ENCODE measurements around the gene TMEM81.

The TMEM81 gene

GRCh38 chr1:205102404-205102803, 18.1 kb upstream of the TMEM81 start:
- TF ChIP-seq, protein P1, sequence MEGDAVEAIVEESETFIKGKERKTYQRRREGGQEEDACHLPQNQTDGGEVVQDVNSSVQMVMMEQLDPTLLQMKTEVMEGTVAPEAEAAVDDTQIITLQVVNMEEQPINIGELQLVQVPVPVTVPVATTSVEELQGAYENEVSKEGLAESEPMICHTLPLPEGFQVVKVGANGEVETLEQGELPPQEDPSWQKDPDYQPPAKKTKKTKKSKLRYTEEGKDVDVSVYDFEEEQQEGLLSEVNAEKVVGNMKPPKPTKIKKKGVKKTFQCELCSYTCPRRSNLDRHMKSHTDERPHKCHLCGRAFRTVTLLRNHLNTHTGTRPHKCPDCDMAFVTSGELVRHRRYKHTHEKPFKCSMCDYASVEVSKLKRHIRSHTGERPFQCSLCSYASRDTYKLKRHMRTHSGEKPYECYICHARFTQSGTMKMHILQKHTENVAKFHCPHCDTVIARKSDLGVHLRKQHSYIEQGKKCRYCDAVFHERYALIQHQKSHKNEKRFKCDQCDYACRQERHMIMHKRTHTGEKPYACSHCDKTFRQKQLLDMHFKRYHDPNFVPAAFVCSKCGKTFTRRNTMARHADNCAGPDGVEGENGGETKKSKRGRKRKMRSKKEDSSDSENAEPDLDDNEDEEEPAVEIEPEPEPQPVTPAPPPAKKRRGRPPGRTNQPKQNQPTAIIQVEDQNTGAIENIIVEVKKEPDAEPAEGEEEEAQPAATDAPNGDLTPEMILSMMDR (IDR thresholded peaks at IDR 0.05) = no peak

DNA sequence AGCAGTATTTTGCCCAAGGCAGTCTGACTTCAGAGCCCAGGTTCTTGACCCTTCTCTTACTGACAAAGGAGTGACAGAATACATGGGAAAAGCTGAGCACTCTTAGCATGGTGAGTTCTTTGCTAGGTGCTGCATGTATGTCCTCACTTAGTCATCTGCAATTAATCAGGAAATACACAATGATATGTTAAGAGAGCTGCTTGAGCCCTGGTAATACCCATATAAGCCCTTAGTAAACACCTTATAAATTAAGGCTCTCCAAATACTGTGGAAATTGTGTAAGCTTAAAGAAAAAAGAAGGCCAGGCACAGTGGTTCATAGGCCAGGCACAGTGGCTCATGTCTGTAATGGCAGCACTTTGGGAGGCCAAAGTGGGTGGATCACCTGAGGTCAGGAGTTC, 14.0 kb upstream of the TMEM81 start:
- TF ChIP-seq, protein P1 (IDR thresholded peaks at IDR 0.05) = no peak

DNA sequence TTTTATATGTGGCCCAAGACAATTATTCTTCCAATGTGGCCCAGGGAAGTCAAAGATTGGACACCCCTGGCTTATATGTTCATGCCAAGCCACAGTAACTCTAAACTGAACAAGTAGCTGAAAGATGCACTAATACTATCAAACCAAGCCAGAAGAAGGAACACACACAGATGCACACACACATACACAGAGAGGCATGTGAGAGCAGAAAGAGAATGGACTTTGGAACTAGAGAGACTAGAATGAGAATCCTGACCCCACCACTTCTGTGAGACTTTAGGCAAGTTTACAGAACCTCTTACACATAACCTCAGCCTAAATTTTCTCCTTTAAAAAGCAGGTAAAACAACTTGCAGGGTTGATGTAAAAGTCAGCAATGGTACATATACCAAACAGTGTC, 11.2 kb upstream of the TMEM81 start:
- TF ChIP-seq, protein P1 (IDR thresholded peaks at IDR 0.05) = no peak

DNA sequence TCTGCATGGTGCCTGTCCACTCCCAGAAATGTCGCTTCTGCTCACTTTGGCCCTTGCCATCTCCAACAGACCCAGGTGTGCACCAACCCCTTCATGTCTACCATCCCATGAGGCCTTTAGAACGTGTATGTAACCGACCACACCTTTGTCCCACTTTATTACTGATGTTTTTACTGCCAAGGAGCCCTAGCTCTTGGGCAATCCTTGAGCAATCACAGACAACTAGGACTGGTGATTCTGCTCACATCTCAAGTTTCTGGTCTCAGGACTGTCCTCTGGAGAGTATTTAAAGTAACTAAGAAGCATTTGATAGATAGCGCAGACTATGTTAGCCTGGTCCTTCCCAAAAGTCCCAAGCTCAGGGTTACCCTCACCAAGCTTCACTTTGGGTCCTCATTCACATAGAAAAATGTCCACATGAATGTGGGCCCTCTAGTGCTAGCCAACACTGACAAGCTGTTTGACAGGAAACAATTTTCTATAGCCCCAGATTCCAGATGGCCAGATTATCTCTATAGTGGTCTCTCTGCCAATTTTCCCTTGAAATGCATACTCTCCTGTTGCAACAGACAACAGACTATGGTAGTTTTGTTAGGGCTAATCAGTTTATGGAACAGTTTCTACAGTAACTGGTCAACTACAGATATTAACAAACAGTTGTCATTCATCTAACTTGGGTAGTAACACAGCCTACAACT, 6.9 kb upstream of the TMEM81 start:
- TF ChIP-seq, protein P1 (IDR thresholded peaks at IDR 0.05) = no peak

- TF ChIP-seq, protein P1 (IDR thresholded peaks at IDR 0.05) = no peak
Observed at GRCh38 chr1:205088341-205088740, 4.1 kb upstream of the TMEM81 start.

GRCh38 chr1:205082431-205082830, 1.8 kb downstream of the TMEM81 start:
- TF ChIP-seq, protein P1 (IDR thresholded peaks at IDR 0.05) = no peak

DNA sequence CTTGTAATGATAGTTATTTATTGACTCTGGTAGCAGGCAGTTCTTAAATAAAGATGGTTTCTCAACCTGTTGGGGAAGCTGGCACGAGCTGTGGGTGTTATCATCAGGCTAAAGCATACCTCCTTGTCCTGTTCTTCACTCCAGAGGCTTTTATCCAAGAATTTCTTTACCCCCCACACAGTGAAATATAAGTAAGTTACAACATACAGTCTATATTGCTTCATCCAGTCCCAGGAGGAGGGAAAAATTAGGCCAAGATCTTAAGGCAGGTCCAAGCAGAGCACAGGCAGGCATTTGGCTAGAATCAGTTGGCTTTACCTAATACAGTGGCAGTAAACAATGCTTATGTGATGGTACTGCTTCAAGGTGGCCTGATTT, 6.3 kb downstream of the TMEM81 start:
- TF ChIP-seq, protein P1 (IDR thresholded peaks at IDR 0.05) = no peak
